HT-29 (cell line): ENCODE measurements around the gene CDC14B. TPM values are rescaled to one million over a fixed set of nuclear protein-coding genes. Genes with fewer than 3 reads are reported as not detected.

Source experiments
- DNase-seq: peaks from one replicate; pipeline ENCODE4 v3.0.0-alpha.2; 2015; ENCODE audit warnings: low spot score
- total RNA-seq: library from RNA; depleted of rRNA; stranded (reverse); fragments of >200 nt; shearing (Covaris generic); gene quantifications from 2 replicates; pipeline ENCODE4 v1.2.3, GENCODE V29; 2014

Gene CDC14B
- total RNA-seq, 1 experiment from 2014 or later, result 11.7 TPM

GRCh38 chr9:96502539-96503373, 116.9 kb downstream of the CDC14B start:
- DNase-seq, result no peak

- DNase-seq, result no peak
These were observed 117.8 kb downstream of the CDC14B start for GRCh38 chr9:96501633-96502538.

GRCh38 chr9:96500696-96501632, 118.7 kb downstream of the CDC14B start:
- no peak for DNase-seq

GRCh38 chr9:96499257-96499656, 120.4 kb downstream of the CDC14B start:
- no peak for DNase-seq

GRCh38 chr9:96498796-96499195, 120.8 kb downstream of the CDC14B start:
- DNase-seq, result no peak

- no peak for DNase-seq
These were observed 122.6 kb downstream of the CDC14B start for GRCh38 chr9:96497117-96497399.

- DNase-seq, result no peak
These were observed 123.1 kb downstream of the CDC14B start for GRCh38 chr9:96496368-96497116.

- DNase-seq, result no peak
These were observed 124.3 kb downstream of the CDC14B start for GRCh38 chr9:96495341-96495740.

GRCh38 chr9:96494215-96494800, 125.3 kb downstream of the CDC14B start:
- no peak for DNase-seq

GRCh38 chr9:96493757-96494156, 125.9 kb downstream of the CDC14B start:
- DNase-seq, result no peak

GRCh38 chr9:96492993-96493531, 126.6 kb downstream of the CDC14B start:
- no peak for DNase-seq

GRCh38 chr9:96491880-96492525, 127.6 kb downstream of the CDC14B start:
- DNase-seq, result no peak

GRCh38 chr9:96491079-96491879, 128.4 kb downstream of the CDC14B start:
- no peak for DNase-seq

GRCh38 chr9:96490534-96491078, 129.0 kb downstream of the CDC14B start:
- DNase-seq, result no peak

- DNase-seq, result no peak
These were observed 130.1 kb downstream of the CDC14B start for GRCh38 chr9:96489482-96489979.

GRCh38 chr9:96487949-96488348, 131.7 kb downstream of the CDC14B start:
- no peak for DNase-seq

- peak; percentile 4 for DNase-seq
These were observed 132.6 kb downstream of the CDC14B start for GRCh38 chr9:96487029-96487396.

- DNase-seq, result peak; percentile 34
These were observed 133.1 kb downstream of the CDC14B start for GRCh38 chr9:96486386-96487028.
